SU-DHL-6 (cell line): Measurements from ENCODE around the gene COL5A1.

ENCODE experiments used
- CTCF ChIP-seq: fragments of 200-600 bp; sonication (generic); IDR thresholded peaks from one replicate; pipeline ENCODE4 v1.5.1; 2017; ENCODE audit warnings: antibody characterized with exemption, mild to moderate bottlenecking, low read length, moderate library complexity; ENCODE audit not compliant: insufficient read depth, poor library complexity, severe bottlenecking
- EZH2phosphoT487 ChIP-seq: fragments of 200-600 bp; sonication (generic), shearing (Covaris generic); conservative IDR thresholded peaks from 2 replicates; pipeline ENCODE4 v1.6.1; 2018; ENCODE audit warnings: mild to moderate bottlenecking, antibody characterized with exemption, low read length, moderate library complexity, mixed read lengths

- no peak for TF ChIP-seq CTCF
- no peak for TF ChIP-seq EZH2phosphoT487
Measured at GRCh38 chr9:134650431-134651190, 9.0 kb downstream of the COL5A1 start.
